GM19438 (cell line): Measurements from ENCODE around the gene ADAMTSL2.

Source experiments
- ATAC-seq: cut with Tn5 transposase; IDR thresholded peaks from one replicate; pipeline ENCODE4 v1.9.1; 2021; ENCODE audit warnings: low read depth; ENCODE audit not compliant: unreplicated experiment

ADAMTSL2 gene

GRCh38 chr9:133534346-133535291 is at the start of gene ADAMTSL2:
Gene ADAMTSL2 (plus strand): TSS chr9:133534704. CDS start chr9:133536713, 2,009 bp downstream.
- no peak for ATAC-seq

- peak; percentile 9 for ATAC-seq
Measured at GRCh38 chr9:133485531-133486260, 48.8 kb upstream of the ADAMTSL2 start.

- no peak for ATAC-seq
Measured at GRCh38 chr9:133487331-133487725, 47.2 kb upstream of the ADAMTSL2 start.

GRCh38 chr9:133488686-133489252 is 45.7 kb upstream of the ADAMTSL2 start:
- ATAC-seq = no peak

GRCh38 chr9:133489253-133490190 is 45.0 kb upstream of the ADAMTSL2 start:
- ATAC-seq = no peak

- no peak for ATAC-seq
Measured at GRCh38 chr9:133490201-133490681, 44.3 kb upstream of the ADAMTSL2 start.

GRCh38 chr9:133490865-133491655 is 43.4 kb upstream of the ADAMTSL2 start:
- ATAC-seq = no peak

- no peak for ATAC-seq
Measured at GRCh38 chr9:133491656-133491925, 42.9 kb upstream of the ADAMTSL2 start.

- ATAC-seq = no peak
Measured at GRCh38 chr9:133492061-133493021, 42.2 kb upstream of the ADAMTSL2 start.

- ATAC-seq = no peak
Measured at GRCh38 chr9:133493428-133493827, 41.1 kb upstream of the ADAMTSL2 start.

GRCh38 chr9:133493845-133494540 is 40.5 kb upstream of the ADAMTSL2 start:
- no peak for ATAC-seq

GRCh38 chr9:133494636-133495326 is 39.7 kb upstream of the ADAMTSL2 start:
- no peak for ATAC-seq

- ATAC-seq = no peak
Measured at GRCh38 chr9:133495327-133496293, 38.9 kb upstream of the ADAMTSL2 start.

- no peak for ATAC-seq
Measured at GRCh38 chr9:133496861-133497842, 37.4 kb upstream of the ADAMTSL2 start.
